GM06990 (cell line): Measurements from ENCODE around the gene TSNAXIP1.
A peak's percentile ranks its signal among the peaks of the same experiment; 100 is the strongest.
"Not testable (repeated sequence)": the region's sequence is repeated elsewhere in the genome, so short reads cannot be mapped to it uniquely, and the experiment has no call there.

Source experiments
- DNase-seq: peaks from one replicate; pipeline ENCODE4 v3.0.0-alpha.2; 2011; ENCODE audit not compliant: insufficient read length; ENCODE audit errors: extremely low read depth
- H3K27me3 ChIP-seq: replicated peaks from 2 replicates; pipeline ENCODE4 v1.6.0; 2011; ENCODE audit warnings: low read length; ENCODE audit not compliant: control insufficient read depth, insufficient read depth
- H3K36me3 ChIP-seq: 2 replicates; pipeline ENCODE4 v1.5.1; 2011; ENCODE audit warnings: low read length; ENCODE audit not compliant: control insufficient read depth, insufficient read depth
- H3K4me3 ChIP-seq: replicated peaks from 2 replicates; pipeline ENCODE4 v1.5.1; 2011; ENCODE audit warnings: low read depth, mild to moderate bottlenecking, control low read depth, low read length
- TF ChIP-seq, protein P1 (sequence below): IDR thresholded peaks from 2 replicates; pipeline ENCODE4 v1.5.1; 2011; ENCODE audit warnings: low read length, control low read depth, mild to moderate bottlenecking, inconsistent platforms; ENCODE audit not compliant: insufficient read depth, poor library complexity, severe bottlenecking

The TSNAXIP1 gene

DNA sequence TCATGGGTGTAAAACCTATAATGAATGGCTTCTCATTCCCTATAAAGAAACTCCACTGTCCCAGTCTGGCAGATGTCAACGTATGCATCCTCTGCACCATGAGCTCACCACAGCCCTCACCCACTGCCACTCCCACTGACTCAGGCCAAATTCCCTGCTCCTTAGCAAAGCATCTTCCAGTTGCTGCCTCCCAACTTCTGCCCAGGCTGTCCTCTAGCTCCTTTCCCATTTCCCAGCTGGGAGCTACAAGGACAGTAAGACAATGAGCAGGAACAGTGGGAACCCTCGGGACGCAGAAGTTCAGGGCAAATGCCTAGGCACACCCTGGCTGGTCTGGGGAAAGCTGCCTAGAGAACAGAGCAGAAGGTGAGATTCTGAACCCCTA, 26.3 kb downstream of the TSNAXIP1 start:
- Histone ChIP-seq H3K27me3 (no peaks in the 10 kb centered on the region), H3K36me3 (peaks cover 13% of the 10 kb centered on the region), H3K4me3 (peak overlapping the region; percentile 74)
- TF ChIP-seq, protein P1, sequence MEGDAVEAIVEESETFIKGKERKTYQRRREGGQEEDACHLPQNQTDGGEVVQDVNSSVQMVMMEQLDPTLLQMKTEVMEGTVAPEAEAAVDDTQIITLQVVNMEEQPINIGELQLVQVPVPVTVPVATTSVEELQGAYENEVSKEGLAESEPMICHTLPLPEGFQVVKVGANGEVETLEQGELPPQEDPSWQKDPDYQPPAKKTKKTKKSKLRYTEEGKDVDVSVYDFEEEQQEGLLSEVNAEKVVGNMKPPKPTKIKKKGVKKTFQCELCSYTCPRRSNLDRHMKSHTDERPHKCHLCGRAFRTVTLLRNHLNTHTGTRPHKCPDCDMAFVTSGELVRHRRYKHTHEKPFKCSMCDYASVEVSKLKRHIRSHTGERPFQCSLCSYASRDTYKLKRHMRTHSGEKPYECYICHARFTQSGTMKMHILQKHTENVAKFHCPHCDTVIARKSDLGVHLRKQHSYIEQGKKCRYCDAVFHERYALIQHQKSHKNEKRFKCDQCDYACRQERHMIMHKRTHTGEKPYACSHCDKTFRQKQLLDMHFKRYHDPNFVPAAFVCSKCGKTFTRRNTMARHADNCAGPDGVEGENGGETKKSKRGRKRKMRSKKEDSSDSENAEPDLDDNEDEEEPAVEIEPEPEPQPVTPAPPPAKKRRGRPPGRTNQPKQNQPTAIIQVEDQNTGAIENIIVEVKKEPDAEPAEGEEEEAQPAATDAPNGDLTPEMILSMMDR, result no peak
- no peak for DNase-seq

DNA sequence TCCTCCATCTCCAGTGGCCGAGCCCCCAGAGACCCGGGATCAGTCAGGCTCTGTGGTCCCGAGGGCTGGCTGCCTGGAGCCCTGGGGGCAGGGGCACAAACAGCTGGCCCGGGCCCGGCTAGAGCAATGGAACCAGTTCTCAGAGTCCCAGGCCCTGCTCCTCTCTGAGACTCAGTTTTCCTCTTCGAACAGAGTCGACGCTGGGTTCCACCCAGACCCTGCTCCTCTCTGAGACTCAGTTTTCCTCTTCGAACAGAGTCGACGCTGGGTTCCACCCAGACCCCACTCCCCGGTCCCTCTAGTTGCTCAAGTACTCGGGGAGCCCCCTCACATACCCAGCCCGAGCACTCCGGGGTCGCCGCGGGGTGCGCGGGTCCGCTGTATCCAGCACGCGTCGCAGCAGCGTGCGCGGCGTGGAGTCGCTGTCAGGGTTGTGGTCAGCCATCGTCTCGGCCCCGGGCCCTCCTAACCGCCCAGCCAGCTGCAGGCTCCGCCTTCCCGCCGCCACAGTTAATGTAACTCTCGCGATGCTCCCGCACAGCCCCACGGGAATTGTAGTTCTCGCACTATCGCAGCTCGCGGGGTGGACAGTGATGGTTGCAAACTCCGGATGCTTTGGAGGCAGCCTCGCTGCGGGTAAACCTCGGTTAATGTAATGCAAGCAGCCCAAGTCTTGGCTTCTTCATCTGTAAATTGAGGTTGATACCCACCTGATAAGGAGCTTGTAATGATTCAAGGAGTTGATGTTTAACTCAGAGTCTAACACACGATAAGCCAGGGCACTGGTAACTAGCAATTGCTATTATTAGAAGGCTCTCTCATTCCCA, 26.9 kb downstream of the TSNAXIP1 start:
- peak overlapping the region; percentile 74 for H3K4me3 ChIP-seq
- TF ChIP-seq, protein P1, result no peak
- peak; percentile 89 for DNase-seq
- H3K27me3 ChIP-seq, result no peaks in the 10 kb centered on the region
- peaks cover 8% of the 10 kb centered on the region for H3K36me3 ChIP-seq

DNA sequence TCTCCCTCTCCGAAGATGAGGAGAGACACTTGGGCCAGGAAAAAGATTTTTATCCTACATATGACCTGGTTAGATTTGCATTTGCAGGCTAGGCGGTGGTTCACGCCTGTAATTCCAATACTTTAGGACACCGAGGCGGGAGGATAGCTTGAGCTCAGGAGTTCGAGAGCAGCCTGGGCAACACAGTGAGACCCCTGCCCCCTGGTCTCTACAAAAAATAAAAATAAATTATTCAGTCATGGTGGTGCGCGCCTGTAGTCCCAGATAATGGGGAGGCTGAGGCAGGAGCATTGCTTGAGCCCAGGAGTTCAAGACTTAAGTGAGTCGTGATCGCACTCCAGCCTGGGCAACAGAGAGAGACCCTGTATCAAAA, 27.5 kb downstream of the TSNAXIP1 start:
- no peak for DNase-seq
- TF ChIP-seq, protein P1, result no peak
- Histone ChIP-seq H3K4me3 (peak overlapping the region; percentile 74), H3K36me3 (peaks cover 6% of the 10 kb centered on the region; the same call in 1 of the 2 replicates), H3K27me3 (no peaks in the 10 kb centered on the region)

DNA sequence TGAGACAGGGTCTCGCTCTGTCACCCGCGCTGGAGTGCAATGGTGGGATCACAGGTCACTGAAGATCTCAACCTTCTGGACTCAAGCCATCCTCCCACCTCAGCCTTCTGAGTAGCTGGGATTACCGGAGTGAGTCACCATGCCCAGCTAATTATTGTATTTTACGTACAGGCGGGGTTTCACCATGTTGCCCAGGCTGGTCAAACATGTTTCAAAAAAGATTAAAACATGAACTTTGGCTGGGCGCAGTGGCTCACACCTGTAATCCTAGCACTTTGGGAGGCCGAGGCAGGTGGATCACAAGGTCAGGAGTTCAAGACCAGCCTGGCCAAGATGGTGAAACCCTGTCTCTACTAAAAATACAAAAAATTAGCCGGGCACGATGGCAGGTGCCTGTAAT, 30.5 kb downstream of the TSNAXIP1 start:
- not testable (repeated sequence) for H3K4me3 ChIP-seq, H3K27me3 ChIP-seq, DNase-seq, H3K36me3 ChIP-seq

DNA sequence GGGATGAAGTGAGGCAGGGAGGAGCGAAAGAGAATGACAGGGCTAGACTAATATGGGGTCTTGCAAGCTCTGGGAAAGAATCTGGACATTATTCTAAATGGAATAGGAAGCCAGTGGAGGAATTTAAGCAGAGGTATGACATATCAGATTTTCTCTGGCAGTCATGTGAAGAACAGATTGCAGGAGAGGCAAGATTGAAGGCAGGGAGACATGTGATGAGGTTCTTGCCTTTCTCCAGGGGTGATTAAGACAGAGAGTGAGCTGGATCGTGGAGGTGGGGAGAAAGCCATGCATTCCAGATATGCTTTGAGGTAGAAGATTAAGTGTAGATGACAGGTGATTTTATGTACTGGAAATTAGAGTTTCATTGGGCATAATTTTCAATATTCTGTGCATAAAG, 31.1 kb downstream of the TSNAXIP1 start:
- Histone ChIP-seq H3K4me3 (no peak overlapping the region), H3K36me3 (no peaks in the 10 kb centered on the region), H3K27me3 (no peaks in the 10 kb centered on the region)
- TF ChIP-seq, protein P1, result no peak
- DNase-seq, result no peak

DNA sequence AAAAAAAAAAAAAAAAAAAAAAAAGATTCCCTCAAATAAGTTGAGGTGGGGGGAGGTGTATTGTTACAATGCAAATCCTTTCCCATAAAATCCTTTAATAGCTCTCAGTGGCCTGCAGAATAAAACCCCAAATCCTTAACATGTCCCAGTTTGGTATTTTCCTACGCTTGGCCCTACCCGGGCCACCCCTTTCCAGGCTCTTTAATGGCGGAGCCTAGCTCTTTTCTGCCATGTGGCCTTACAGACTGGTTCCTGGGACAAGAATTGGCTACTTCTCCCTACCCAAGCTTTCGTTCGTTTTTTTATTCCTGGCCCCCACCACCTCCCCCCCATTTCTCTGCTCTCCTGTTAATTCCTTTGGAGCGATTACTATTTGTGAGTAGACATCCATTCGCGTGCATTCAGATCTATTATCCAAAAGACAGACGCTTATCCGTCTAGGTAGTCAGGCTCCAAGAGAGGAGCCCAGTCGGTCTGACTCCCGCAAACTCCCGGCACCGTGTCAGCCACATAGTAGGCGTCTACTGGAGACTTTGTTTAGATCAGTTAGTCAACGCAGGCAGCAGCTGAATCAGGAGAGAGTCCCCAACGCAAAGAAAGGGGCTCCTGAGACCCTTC, 34.6 kb downstream of the TSNAXIP1 start:
- TF ChIP-seq, protein P1, result no peak
- Histone ChIP-seq H3K4me3 (no peak overlapping the region), H3K27me3 (no peaks in the 10 kb centered on the region), H3K36me3 (no peaks in the 10 kb centered on the region)
- DNase-seq, result no peak
